ENCODE results near the gene TMEM154. TPM values are rescaled to one million over a fixed set of nuclear protein-coding genes. Genes with fewer than 3 reads are reported as not detected.

The TMEM154 gene, protein sequence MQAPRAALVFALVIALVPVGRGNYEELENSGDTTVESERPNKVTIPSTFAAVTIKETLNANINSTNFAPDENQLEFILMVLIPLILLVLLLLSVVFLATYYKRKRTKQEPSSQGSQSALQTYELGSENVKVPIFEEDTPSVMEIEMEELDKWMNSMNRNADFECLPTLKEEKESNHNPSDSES
- 120 TPM for total RNA-seq

DNA sequence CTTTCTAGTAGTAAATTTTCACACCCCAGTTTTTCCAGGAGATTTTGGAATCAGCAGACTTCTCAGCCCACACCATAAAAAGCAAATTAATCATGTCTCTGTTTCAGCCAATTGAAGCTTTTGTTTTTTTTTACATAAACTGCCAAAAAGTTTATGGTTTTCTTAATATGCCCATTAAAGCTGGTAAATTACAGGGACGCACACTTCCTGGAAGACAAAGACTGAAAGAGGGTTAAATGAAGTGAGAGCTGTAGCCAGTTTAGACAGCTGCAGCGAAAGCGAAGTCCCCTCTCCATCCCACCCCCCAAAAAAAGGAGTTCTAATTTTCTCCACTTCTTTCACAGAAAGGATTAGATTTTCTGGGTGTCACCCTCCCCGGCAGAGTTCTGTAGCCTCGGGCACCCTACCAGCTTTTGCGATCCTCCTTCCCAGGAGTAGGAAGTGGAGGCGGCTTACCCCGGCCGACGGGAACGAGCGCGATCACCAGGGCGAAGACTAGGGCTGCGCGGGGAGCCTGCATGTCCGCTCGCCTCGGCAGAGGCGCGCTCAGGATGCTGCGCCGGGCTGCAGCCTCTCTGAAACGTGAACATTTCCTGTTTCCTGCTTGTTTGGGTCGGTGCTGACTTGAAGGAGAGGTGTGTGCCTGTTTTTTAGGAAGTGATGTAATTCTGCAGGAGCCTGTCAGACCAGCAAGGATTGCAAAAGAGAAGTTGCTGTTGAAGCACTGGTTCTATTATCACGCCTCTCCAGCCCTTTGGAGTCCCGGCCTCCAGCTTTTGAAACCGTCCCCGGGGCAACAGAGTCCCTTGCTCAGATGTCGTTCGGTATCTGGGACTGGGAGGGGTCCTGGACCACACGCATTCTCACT, at the start of gene TMEM154:
TSS of gene TMEM154 (minus strand) at position 584 of the 868 bp plus-strand sequence. CDS start at position 520, 64 bp downstream.
- ATAC-seq: peak; percentile 82

DNA sequence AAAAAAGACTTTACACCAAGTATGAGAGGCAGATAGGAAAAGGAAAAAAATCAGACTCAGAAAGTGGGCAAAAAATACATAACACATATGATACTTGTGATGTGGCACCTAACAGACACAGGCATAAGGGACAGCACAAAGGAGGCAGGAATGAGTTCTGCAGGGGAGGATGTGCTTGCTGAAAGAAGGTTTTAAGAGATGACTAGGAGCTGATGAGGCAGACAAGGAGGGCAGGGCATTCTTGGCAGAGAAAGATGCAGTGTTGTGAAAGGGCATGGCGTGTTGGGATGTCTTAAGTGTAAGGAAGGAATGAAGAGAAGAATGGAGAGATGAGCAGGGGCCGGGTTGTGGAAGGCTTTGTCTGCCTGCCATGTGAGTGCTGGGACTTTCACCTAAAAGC, 49.7 kb upstream of the TMEM154 start:
- peak; percentile 92 for ATAC-seq

DNA sequence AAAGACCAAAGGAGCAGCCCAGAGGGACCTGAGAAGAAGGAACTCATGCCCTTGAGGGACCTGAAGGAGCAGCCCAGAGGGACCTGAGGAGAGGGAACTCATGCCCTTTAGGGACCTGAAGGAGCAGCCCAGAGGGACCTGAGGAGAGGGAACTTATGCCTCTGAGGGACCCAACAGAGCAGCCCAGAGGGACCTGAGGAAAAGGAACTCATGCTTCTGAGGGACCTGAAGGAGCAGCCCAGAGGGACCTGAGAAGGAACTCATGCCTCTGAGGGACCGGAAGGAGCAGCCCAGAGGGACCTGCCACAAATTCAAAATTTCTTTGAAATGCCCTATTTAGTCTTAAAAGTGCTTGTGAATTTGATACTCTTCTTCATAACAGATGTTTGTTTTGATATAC, 48.5 kb upstream of the TMEM154 start:
- ATAC-seq: no peak

DNA sequence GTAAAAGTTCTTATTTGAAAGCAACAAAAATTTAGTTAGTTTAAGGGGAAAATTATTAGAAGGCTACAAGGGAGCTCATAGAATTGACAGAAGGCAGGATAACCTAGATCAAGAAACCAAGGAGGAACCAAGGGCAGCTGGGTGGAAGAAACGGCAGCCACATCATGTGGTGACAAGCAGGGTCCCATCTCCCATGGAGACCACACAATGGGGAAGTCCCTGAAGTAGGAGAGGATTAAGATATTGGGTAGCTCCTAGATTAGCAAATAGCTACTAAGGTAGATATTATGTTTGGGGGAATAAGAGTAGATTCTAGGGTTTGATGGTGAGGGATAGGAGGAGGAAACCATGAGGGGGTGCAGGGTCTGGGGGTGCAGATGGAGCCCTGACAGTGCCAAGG, 48.0 kb upstream of the TMEM154 start:
- no peak for ATAC-seq

DNA sequence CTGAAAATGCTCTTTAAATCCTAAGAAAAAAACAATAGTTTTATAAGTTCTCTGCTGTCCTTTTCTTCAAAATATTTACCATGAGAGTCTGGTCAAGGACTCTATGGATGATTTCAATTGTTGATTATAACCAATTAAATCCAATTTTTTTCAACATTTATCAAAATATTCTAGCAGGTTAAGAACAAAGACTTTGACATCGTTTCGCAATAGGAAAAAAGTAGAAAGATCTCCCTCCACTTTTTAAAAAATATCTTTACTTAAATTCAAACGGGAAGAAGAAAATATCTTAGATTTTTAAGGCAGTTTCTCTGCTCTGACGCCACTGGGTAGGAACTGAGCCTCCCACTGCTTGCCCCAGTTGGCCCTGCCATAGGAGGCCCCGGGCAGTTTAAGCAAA, 44.7 kb upstream of the TMEM154 start:
- no peak for ATAC-seq

DNA sequence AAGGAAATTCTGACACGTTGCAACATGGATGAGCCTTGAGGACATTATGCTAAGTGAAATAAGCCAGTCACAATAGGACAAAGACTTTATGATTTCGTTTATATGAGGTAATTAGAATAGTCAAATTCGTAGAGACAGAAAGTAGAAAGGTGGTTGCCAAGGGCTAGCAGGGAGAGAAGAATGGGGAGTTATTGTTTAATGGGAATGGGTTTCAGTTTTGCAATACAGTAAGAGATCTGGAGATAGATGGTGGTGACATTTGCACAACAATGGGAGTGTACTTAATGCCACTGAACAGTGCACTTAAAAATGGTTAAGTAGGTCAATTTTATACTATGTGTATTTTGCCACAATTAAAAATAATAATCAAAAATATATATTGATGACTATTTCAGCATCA, 43.4 kb upstream of the TMEM154 start:
- ATAC-seq: no peak

DNA sequence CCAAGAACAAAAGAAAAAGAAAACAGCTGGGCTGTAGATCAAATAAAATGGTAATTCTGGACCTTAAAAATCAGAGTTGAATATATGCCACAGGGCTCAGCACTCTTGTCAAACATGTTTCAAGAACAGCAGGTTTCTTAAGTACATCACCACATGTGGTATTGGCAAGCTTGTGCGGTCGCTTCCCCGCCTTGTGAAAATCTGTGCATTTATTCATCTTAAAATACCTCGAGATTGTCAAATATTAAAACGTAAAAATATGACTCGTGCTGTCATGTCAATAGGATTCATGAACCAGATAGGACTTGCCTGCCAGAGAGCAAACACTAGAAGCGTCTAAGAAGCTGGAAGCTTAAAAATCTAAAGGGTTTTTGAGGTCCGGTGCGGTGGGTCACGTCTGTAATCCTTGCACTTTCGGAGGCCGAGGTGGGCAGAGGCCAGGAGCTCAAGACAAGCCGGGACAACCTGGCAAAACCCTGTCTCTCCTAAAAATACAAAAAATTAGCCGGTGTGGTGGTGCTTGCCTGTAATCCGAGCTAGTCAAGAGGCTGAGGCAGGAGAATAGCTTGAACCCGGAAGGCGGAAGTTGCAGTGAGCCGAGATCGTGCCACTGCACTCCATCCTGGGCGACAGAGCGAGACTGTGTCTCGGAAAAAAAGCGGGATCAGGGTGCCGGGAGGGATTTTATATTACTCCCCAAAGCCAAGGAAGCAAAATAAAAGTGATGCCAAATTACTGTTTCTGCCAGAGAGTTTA, 40.2 kb upstream of the TMEM154 start:
- peak; percentile 90 for ATAC-seq

DNA sequence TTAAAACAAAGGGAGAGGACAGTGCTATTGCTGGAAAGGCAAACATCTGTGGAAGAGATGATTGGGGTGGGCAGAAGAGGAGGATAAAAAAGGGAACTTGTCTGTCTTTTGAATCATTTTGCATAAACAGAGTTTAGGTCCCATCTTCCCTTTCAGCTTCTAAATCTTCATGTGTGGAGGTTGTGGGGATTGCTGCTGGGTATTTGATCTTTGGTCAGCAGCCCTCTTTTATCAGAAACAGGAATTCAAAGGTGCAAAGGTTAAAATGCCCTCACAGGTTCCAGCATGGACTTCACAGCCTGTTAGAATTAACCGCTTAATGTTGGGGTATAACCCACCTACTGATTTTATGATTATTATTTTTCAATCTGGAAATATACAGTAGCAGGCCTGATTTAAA, 39.5 kb upstream of the TMEM154 start:
- no peak for ATAC-seq

DNA sequence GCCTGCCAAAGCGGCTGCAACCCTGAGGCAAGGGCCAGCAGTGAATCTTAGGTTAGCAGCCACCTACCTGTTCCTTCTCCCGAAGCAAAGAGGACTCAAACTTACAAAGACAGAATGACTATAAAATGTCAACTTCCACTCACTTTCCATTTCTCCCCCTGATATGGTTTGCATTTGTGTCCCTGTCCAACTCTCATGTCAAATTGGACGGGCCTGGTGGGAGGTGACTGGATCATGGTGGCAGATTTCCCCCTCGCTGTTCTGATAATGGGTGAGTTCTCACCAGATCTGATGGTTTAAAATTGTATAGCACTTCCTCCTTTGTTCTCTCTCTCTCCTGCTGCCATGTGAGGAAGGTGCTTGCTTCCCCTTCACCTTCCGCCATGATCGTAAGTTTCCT, 35.3 kb upstream of the TMEM154 start:
- no peak for ATAC-seq

DNA sequence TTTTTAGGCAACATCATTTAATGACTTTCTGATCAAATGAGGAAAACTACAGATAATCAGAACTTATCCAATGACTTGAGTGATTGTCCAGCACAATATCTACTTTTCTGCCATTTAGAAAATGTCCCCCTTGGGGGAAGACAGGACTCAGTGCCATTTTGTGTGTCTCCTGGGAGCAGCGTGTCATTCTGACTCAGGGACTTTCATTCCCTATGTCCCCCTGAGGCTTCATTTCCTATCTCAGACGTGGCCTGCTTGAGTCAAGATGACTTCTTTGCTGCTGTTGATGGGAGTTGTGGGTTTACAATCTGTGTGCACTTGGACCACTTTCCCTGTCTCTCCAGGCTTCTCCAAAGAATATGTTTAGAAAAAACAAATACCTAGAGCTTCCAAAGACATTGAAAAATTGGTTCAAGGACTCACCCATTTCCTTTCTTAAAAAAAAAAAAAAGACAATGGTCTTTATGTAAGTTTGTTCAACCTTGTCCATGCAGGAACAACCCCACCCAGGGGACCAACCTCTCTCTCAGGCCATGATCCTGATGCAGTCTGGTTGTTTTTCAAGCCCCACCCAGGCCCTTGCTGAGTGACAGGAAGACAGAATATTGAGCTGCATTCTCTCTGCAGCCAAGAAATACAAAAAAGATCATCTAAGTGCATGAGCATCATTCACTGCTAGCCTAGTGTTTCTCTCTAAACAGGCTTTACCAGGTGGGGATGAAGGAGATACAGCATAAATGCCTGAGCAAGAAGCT, 34.3 kb upstream of the TMEM154 start:
- ATAC-seq: peak; percentile 70

DNA sequence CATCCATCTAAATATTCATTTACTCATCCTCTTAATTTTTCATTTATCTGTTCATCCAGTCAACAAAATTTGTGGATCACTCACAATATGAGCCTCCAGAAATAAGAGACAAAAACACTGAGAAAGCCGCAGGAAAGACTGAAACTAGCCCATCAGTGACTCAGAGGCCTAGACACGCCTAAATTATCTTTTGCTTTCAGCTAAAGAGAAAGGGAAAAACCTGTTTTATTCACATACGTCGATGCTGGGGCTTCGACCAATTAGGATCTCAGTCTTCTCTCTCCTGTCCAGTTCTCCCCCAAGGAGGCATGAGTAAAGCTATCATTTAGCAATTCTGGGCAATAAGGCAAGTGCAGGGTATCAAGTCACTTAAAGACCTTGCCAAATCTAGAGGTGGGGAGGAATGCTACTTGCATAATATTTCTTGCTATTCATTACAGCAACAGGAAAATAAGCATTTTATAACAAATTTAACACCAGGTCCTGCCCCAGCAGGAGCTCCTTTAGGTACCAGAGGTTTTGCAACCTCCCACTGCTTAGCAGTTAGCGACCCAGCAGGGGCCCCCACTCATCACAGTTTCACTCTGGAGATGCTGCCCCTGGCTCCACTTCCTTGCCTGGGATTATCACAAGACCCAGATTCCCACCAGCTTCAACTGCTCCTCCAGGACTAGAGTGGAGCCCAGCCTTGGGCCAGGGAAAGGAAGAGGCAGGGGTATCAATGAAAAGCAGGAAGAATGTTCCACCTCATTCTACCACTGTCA, 30.1 kb upstream of the TMEM154 start:
- ATAC-seq: peak; percentile 93

DNA sequence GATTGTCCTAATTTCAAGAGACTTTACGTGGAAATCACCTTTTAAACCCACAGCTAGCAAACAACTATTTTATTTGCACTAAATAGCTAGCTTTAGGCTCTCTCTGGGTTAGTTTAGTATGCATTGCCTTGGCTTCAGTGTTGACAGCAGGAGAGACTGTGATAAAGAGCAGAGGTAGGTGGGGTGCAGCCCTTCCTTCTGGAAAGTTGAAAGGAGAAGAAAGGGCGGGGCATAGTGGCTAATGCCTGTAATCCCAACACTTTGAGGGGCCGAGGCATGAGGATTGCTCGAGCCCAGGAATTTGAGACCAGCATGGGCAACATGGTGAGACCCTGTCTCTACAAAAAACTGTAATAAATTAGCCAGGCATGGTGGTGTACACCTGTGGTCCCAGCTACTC, 29.0 kb upstream of the TMEM154 start:
- ATAC-seq: peak; percentile 35

DNA sequence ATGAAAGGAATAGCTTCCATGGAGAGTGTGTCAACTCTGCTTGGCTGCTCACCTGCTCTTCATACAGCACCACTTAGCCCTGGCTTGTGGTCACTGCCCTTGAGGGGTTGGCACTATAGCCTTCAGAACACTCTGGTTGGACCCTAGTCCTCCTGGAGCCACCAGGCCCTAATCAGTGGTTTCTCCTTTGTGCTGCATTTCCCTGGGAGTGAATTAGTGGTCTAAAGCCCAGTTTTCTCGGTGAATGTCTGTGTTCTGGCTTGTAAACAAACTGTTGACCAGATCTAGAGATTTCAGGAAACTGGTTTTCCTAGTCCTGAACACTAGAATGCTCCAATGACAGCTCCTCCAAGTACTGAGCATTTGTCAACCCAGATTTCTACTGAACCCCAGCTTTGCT, 28.6 kb upstream of the TMEM154 start:
- peak; percentile 44 for ATAC-seq

DNA sequence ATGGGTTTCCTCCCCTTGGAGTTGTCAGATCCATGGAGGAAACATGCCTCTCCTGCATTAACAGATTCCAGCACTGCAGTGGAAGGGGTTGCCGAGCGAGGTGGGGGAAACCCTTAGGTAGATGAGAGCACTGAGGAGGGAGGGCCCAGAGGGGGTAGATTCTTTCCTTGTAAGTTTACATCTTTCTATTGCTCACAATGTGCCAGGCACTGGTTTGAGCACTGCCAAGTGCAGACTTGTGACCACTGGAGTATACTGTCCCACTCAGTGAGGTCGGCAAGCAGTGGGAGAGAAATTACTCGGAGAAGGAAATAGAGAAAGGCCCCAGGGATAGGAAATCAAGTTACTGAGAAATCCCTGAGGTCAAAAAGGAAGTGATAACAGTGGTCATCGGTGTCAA, 27.8 kb upstream of the TMEM154 start:
- no peak for ATAC-seq

DNA sequence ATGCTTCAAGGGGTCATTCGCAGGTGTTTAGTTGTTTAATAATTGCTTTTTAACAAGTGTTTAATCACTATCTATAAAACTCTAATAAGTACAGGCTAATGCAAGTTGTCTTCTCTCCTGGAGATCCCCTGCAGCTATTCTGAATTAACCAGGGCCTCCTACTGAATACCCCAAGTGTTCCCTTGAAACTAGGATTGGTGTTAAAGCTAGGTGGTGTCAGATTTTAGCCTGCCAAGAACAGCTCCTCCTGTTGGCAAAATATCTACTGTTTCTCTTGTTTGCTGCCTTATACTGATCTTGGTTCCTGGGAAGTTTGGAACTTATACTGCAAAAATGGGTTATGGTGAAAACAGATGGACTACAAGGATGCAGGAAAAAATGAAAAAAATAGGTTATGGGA, 26.1 kb upstream of the TMEM154 start:
- no peak for ATAC-seq

DNA sequence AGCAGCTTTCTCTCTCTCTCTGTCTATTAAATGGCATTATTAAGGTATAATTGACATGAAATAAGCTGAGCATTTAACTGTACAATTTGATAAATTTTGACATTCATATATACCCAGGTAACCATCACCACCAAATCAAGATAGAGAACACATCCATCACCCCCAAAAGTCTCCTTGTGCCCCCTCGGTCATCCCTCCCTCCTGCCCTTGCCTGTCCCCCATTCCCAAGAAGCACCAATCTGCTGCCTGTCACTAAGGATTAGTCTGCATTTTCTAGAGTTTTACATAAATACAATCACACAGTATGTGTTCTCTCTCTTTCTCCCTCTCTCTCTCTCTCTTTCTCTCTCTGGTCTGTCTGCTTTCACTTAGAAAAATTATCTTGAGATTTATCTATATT, 25.0 kb upstream of the TMEM154 start:
- no peak for ATAC-seq

DNA sequence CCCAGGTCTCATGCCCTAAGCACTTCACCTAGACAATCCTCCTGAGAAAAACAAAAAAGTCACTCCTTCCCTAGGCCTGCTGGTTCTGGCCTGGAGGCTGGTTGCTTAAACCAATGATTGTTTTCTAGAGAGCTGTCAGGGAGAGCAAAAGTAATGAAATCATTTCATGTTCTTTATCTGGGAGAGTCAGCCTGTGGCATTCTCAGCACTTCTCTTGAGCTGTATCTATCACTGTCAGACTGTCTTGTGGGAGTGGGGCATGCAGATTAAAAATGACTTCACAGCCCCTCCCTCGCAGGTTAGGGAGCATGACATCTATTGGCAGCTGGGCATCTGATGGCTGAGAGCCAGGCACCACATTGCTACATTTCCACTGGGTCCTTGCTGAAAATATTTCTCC, 20.4 kb upstream of the TMEM154 start:
- ATAC-seq: peak; percentile 64

DNA sequence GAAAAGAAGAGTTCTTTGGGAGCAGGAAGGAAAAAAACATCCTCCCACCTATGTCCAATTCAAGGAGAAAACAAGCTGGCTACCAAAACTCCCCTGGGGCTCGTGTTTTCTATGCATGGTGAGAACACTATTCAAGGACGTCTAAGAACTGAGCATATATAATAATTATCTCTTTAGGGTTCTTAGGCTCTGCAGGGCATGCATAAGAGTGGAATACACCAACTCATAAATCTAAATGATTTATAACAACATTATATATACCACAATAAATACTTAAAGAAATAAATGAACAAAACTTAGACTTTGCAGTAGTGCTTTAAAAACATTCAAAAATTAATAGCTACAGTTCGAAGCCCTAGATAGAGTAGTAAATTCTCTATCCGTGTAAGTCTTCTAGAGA, 19.5 kb upstream of the TMEM154 start:
- ATAC-seq: no peak

DNA sequence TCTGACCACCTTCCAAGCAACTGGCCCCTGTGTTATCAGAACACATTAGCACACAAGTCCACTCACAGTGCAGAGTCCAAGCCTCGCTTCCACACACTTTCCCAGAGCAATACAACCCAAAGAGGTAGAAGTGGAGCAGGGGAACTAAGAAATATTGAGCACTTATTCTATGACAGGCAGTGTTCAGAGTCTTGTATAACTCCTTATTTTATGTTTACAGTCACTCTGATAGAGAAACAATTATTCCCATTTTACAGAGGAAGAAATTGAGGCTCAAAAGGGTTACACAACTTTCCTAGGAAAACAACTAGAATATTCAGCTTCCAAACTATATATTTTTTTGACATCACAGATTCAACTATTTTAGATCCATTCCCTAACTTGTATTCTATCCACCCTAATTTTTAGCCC, 18.3 kb upstream of the TMEM154 start:
- ATAC-seq: no peak

DNA sequence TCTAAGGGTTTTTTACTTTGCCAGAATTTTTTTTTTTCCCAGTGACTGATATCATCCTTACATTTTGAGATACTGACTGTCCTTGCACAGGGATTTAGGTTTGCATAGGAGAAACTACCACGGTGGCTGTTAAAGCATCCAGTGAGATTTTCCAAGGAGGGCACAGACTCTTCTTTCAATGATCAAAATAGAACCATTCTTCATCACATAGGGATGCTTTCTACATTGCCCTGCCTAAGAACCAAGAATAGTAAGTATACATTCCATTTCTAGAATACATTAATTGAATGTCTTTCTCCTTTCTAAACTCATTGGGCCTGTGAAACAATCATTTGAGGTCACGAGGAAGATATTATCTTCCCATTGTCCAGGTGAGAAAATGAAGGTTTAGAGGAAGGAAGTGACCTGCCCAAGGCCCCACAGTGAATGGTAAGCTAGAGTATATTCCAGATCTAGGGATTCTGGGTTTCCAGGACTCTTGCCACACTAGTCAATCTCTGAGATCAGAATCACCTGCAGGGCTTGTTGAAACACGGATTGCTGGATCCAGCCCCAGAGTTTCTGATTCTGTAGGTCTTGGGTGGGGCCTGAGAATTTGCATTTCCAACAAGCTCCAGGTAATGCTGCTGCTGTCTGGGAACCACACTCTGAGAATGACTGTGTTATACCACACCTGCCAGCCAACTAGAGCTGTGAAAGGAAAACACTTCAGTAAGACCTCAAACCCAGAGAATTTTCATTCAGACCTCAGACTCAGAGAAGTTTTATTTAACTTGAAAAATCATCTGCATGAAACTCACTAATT, 17.7 kb upstream of the TMEM154 start:
- peak; percentile 77 for ATAC-seq

DNA sequence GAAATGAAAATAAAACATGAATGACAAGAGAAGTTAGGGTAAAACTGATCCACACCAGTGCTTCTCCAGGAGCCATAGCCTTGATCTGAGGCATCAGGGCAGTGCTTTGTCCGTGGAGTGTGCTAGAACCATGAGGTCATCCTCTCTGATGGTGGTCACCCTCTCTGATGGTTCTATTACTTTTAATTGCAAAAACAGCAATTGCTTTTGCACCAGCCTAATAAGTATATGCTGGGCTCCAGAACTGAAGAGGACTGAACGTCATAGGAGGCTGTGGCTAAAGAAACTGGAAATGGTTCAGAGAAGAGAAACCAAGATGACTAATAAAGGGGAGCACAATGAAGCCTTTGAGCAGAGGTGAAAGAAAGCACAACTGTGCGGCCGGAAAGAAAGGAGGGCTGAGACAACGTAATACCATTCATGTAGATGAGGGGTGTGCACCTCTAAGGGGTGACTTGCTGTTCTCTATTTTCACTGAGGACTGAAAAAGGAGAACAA, 17.0 kb upstream of the TMEM154 start:
- ATAC-seq: peak; percentile 91
